Measurements from ENCODE around the gene MDK. TPM values are rescaled to one million over a fixed set of nuclear protein-coding genes. Genes with fewer than 3 reads are reported as not detected.
"Not testable (repeated sequence)": the region's sequence is repeated elsewhere in the genome, so short reads cannot be mapped to it uniquely, and the experiment has no call there.

MDK gene
- total RNA-seq, 1 experiment from 2014 or later = 771 TPM

DNA sequence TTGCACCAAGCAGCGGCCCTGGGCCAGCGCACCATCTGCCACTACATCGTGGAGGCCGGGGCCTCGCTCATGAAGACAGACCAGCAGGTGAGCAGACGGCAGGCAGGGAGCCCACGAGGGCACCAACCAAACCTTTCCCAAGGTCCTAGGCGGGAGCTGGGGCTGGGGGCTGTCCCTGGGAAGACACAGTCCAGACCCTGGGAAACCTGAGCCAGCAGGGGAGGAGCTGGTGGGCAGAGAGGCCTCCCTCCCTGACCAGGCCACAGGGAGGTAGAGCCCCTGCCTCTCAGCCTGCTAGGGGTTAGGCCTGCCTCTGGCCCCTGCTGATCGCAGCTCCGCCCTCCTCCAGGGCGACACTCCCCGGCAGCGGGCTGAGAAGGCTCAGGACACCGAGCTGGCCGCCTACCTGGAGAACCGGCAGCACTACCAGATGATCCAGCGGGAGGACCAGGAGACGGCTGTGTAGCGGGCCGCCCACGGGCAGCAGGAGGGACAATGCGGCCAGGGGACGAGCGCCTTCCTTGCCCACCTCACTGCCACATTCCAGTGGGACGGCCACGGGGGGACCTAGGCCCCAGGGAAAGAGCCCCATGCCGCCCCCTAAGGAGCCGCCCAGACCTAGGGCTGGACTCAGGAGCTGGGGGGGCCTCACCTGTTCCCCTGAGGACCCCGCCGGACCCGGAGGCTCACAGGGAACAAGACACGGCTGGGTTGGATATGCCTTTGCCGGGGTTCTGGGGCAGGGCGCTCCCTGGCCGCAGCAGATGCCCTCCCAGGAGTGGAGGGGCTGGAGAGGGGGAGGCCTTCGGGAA is 1.8 kb upstream of the MDK start:
- Histone ChIP-seq H3K4me3 (ENCODE audit: insufficient read depth, low read depth, low read length) (peak overlapping the region; percentile 73), H3K36me3 (replicated peaks; ENCODE audit: control insufficient read depth, insufficient read depth, low read length) (peaks cover 16% of the 10 kb centered on the region)
- not testable (repeated sequence) for H3K27me3 ChIP-seq (ENCODE audit: control insufficient read depth, insufficient read depth, low read length)
- peak; percentile 93 for DNase-seq

DNA sequence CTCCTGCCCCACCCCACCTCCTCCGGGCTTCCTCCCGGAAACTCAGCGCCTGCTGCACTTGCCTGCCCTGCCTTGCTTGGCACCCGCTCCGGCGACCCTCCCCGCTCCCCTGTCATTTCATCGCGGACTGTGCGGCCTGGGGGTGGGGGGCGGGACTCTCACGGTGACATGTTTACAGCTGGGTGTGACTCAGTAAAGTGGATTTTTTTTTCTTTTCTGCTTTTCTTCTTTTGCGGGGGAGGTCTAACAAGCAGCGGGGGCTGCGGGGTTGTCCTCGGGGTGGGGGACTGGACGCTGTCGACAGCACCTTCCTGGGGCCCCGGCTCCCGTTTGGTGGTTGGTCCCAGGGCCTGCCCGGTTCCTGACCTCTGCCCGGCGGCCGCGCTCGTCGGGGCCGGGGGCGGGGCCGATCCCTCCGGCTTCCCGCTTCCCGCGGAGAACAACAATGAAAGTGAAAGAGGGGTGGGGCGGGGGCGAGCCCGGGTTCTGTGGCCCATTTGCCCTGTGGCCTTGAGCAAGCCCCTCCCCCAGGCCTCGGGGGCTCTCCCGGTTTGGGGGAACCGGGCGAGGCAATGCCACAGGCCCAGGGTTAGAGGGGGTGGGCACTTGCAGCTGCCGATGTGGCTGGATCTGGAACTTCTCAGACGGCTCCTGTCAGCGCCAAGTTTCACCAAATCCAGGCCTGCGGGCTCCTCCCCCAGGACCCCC is 975 bp upstream of the MDK start:
- Histone ChIP-seq H3K27me3 (ENCODE audit: control insufficient read depth, insufficient read depth, low read length) (no peaks in the 10 kb centered on the region), H3K36me3 (replicated peaks; ENCODE audit: control insufficient read depth, insufficient read depth, low read length) (peaks cover 12% of the 10 kb centered on the region), H3K4me3 (ENCODE audit: insufficient read depth, low read depth, low read length) (peak overlapping the region; percentile 73)
- peak; percentile 99 for DNase-seq

DNA sequence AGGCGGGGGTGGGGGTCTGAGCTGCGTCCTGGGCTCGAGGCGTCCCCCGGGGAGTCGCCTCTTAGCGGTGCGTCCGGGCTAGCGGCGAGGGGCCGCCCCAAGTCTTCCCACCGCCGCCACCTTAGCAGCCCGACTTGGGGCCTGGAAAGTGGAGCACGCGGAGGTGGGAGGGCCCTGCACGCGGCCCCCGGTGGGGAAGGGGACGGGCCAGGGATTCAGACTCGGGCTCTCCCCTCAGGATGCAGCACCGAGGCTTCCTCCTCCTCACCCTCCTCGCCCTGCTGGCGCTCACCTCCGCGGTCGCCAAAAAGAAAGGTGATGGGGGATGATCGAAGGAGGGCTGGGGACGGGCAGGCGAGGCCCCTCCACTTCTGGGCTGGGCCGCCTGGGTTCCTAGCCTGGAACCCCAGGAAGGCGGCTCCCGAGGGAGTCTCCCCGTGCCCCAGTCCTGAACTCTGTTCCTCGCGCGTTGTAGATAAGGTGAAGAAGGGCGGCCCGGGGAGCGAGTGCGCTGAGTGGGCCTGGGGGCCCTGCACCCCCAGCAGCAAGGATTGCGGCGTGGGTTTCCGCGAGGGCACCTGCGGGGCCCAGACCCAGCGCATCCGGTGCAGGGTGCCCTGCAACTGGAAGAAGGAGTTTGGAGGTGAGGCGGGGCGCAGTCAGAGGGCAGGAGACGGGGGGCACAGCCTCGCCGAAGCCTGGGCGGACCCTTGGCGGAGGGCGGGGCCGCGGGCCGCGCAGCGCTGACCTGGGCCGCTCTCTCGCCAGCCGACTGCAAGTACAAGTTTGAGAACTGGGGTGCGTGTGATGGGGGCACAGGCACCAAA is 563 bp downstream of the MDK start:
- DNase-seq = peak; percentile 91
- Histone ChIP-seq H3K27me3 (ENCODE audit: control insufficient read depth, insufficient read depth, low read length) (no peaks in the 10 kb centered on the region), H3K36me3 (replicated peaks; ENCODE audit: control insufficient read depth, insufficient read depth, low read length) (peaks cover 5% of the 10 kb centered on the region), H3K4me3 (ENCODE audit: insufficient read depth, low read depth, low read length) (peak overlapping the region; percentile 87)

DNA sequence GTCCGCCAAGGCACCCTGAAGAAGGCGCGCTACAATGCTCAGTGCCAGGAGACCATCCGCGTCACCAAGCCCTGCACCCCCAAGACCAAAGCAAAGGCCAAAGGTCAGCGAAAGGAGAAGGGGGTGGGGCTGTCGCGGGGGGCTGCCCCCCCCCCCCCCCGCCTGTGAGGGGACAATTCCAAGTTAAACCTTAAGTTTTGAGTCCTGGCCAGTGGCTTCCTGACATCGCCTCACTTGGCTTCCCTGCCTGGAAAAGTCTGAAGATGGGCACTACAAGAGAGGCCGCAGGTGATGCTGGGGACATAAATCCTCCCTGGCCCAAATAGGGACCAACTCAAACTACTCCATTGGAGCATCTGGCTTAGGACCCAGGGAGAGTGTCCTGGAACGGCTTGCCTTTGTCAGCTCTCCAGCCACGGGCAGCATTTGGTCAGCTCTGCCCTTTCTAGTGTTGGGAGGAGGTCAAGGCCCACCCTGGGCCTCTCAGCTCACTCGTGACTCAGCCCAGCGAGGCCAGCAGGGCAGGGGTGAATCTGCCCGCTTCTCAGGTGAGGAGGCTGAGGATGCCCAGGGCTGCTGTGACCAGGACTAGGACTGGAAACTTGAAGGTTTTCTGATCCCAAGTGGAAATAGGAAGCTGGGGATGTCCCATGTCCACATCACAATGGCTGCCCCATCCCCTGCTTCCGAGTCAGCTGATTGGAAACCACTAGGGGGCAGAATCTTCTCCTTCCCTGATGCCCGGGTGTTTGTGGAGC is 1.4 kb downstream of the MDK start:
- H3K4me3 ChIP-seq (ENCODE audit: insufficient read depth, low read depth, low read length) = peak overlapping the region; percentile 87
- peaks cover 3% of the 10 kb centered on the region; the same call in 1 of the 2 replicates for H3K27me3 ChIP-seq (ENCODE audit: control insufficient read depth, insufficient read depth, low read length)
- DNase-seq = peak; percentile 91
- peaks cover 5% of the 10 kb centered on the region for H3K36me3 ChIP-seq (replicated peaks; ENCODE audit: control insufficient read depth, insufficient read depth, low read length)

DNA sequence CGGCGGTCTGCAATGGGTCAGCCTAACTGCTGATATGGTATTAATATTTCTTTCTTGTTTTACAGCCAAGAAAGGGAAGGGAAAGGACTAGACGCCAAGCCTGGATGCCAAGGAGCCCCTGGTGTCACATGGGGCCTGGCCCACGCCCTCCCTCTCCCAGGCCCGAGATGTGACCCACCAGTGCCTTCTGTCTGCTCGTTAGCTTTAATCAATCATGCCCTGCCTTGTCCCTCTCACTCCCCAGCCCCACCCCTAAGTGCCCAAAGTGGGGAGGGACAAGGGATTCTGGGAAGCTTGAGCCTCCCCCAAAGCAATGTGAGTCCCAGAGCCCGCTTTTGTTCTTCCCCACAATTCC is 1.9 kb downstream of the MDK start:
- peaks cover 3% of the 10 kb centered on the region for H3K36me3 ChIP-seq (replicated peaks; ENCODE audit: control insufficient read depth, insufficient read depth, low read length)
- DNase-seq = no peak
- H3K4me3 ChIP-seq (ENCODE audit: insufficient read depth, low read depth, low read length) = no peak overlapping the region
- H3K27me3 ChIP-seq (ENCODE audit: control insufficient read depth, insufficient read depth, low read length) = peaks cover 9% of the 10 kb centered on the region

DNA sequence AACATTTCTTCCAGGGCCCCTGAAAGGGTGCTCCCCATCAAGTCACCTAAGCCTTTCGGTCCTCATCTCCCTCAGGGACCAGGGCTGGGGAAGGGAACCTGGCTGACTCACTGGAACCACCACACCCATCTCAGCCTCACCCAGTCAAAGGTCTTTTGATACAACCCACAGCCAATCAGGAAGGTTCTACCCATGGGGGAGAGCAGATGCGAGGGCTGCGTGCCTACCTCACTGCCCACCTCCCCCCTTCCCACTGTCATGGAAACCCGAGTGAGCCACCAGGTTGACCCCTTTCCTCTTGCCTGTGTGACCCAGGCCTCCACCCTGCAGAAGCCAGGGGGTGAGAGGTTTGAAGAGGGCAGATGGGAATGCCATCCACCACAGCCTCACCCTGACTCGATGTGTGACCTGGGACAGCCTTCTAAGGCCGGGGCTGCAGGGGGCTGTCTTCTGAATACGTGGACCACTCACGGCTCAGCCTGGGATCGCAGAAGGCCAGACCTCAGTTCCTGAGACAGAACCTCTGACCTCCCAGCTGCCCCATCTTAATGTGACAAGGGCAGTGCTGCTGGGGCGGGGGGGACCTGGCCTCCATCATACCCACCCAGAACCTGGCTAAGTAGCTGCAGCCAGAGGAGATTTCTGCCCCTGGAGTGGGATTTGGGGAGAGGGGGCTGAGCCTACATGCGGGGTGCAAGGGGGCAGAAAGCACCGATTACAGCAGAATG is 2.7 kb downstream of the MDK start:
- no peak overlapping the region for H3K4me3 ChIP-seq (ENCODE audit: insufficient read depth, low read depth, low read length)
- peaks cover 3% of the 10 kb centered on the region for H3K36me3 ChIP-seq (replicated peaks; ENCODE audit: control insufficient read depth, insufficient read depth, low read length)
- DNase-seq = no peak
- peaks cover 16% of the 10 kb centered on the region for H3K27me3 ChIP-seq (ENCODE audit: control insufficient read depth, insufficient read depth, low read length)

DNA sequence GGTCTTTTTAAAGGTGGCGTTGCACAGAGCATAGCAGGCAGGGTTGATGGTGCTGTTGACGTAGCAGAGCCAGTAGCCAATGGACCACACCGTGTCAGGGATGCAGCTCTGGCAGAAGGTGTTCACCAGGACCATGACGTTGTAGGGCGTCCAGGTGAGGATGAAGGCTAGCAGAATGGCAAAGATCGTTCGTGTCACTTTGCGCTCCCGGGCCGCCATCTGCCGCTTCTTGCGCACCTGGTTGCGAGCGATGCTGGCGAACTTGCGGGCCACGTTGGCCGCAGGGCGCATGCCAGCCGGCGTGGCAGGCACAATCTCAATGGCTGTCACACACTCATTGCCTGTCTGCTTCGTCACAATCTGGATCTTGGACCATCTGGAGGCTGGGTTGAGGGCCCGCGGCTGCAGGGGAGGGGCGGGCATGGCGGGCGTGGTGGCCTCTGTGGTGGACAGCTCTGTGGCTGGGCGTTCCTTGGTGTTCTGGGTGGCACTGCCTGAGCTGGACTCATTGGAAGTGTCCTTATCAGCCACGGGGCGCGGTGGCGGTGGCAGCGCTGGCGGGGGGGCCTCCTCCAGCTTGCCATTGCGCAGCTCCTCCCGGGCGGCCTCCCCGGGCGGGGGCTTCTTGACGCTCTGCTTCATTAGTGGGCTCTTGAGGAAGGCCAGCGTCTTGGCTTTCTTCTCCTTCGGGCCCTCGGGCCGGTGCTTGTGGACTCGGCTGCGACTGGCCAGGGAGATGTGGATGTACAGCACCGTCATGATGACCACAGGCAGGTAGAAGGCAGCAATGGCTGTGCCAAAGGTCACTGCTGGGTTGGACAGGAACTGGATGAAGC is 3.9 kb downstream of the MDK start:
- Histone ChIP-seq H3K27me3 (ENCODE audit: control insufficient read depth, insufficient read depth, low read length) (peaks cover 27% of the 10 kb centered on the region), H3K36me3 (replicated peaks; ENCODE audit: control insufficient read depth, insufficient read depth, low read length) (peaks cover 3% of the 10 kb centered on the region), H3K4me3 (ENCODE audit: insufficient read depth, low read depth, low read length) (no peak overlapping the region)
- no peak for DNase-seq

DNA sequence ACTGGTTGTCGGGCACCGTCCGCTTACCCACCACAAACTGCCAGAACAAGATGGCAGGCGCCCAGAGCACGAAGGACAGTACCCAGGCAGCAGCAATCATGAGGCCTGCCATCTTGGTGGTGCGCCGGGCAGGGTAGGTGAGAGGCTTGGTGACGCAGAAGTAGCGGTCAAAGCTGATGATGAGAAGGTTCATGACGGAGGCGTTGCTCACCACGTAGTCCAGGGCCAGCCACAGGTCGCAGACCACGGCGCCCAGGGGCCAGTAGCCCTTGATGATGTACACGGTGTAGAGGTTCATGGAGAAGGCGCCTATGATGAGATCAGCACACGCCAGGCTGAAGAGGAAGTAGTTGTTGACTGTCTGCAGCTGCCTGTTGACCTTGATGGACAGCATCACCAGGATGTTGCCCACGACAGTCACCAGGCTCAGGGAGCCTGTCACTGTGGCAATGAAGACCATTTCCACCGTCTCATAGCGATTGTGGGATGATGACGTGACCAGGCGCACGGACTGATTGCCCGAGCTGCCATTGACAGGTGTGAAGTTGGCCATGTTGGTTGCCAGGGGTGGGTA is 4.6 kb downstream of the MDK start:
- Histone ChIP-seq H3K36me3 (replicated peaks; ENCODE audit: control insufficient read depth, insufficient read depth, low read length) (peaks cover 3% of the 10 kb centered on the region), H3K27me3 (ENCODE audit: control insufficient read depth, insufficient read depth, low read length) (peaks cover 34% of the 10 kb centered on the region), H3K4me3 (ENCODE audit: insufficient read depth, low read depth, low read length) (no peak overlapping the region)
- no peak for DNase-seq

DNA sequence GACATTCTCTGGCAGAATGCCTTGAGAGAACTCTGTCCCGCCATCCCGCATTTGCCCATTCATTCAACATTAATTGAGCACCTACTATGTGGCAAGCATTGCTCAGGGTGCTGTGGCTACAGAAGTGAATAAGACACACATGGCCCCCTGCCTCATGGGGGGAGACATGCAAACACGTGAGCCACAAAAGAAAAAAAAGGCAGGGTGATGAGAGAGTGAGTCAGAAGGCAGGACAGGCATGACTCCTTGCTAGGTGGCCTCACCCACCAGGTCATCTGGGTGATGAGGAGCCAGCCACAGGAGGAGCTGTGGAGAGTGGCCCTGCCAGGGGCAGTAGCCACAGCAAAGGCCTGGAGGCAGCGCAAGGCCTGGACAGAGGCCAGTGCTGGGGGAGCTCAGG is 5.2 kb downstream of the MDK start:
- H3K27me3 ChIP-seq (ENCODE audit: control insufficient read depth, insufficient read depth, low read length) = peaks cover 38% of the 10 kb centered on the region
- H3K4me3 ChIP-seq (ENCODE audit: insufficient read depth, low read depth, low read length) = no peak overlapping the region
- DNase-seq = no peak
- H3K36me3 ChIP-seq (replicated peaks; ENCODE audit: control insufficient read depth, insufficient read depth, low read length) = peaks cover 3% of the 10 kb centered on the region

DNA sequence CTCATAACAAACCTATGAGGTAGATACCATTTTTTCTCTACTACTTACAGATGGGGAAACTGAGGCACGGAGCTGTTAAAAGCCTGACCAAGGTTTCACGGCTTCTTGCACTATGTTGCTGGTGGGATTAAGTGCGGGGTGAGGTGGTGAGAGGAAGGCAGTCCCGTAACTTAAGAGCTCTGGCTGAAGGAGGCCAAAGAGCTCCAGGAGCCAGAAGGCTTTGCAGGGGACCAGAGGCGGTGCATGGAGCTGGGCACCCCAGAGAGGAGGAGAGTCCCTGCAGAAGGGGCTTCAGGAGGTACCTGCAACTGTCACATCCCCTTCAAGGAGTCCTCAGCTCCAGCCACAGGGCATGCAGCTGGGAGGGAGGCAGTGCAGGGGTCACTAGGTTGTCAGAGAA is 6.0 kb downstream of the MDK start:
- H3K36me3 ChIP-seq (replicated peaks; ENCODE audit: control insufficient read depth, insufficient read depth, low read length) = peaks cover 3% of the 10 kb centered on the region
- peaks cover 42% of the 10 kb centered on the region for H3K27me3 ChIP-seq (ENCODE audit: control insufficient read depth, insufficient read depth, low read length)
- no peak overlapping the region for H3K4me3 ChIP-seq (ENCODE audit: insufficient read depth, low read depth, low read length)
- DNase-seq = no peak

DNA sequence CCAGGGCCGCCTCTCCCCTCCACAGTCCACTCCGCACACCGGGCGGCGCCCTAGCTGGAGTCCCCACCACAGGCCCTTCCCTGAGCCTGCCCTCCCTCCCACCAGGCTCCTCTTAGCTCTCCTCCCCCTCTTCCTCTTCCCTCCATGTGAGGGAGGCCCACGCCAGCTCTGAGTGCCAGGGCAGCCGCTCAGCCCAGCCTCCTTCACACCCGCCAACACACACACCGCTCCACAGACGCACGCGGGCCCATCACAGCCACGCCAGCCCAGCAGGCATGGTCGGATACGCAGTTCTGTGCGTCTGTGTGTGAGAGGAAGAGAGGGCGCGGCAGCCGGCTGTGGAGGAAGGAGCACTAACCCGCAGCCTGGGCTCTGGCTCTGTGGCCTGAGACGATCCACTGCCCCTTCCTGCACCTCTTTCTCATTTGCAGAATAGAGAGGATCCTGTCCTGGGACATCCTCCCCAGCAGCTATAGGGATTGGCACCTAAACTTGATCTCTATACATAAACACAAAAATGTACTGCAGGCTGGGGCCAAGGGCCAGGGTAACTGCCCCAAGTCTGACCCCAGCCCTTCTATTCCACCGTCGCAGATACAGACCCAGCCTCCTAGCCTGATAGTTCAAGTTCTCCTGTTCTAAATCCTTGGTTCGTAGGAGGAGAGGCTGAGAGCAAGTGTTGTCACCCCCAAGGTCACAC is 6.6 kb downstream of the MDK start:
- peak; percentile 74 for DNase-seq
- peaks cover 2% of the 10 kb centered on the region for H3K36me3 ChIP-seq (replicated peaks; ENCODE audit: control insufficient read depth, insufficient read depth, low read length)
- no peak overlapping the region for H3K4me3 ChIP-seq (ENCODE audit: insufficient read depth, low read depth, low read length)
- H3K27me3 ChIP-seq (ENCODE audit: control insufficient read depth, insufficient read depth, low read length) = peaks cover 45% of the 10 kb centered on the region
